ENCODE results near the gene GCSH.

GRCh38 chr16:81070979-81071378 lies 25.2 kb downstream of the GCSH start:
- TF ChIP-seq, protein P1, sequence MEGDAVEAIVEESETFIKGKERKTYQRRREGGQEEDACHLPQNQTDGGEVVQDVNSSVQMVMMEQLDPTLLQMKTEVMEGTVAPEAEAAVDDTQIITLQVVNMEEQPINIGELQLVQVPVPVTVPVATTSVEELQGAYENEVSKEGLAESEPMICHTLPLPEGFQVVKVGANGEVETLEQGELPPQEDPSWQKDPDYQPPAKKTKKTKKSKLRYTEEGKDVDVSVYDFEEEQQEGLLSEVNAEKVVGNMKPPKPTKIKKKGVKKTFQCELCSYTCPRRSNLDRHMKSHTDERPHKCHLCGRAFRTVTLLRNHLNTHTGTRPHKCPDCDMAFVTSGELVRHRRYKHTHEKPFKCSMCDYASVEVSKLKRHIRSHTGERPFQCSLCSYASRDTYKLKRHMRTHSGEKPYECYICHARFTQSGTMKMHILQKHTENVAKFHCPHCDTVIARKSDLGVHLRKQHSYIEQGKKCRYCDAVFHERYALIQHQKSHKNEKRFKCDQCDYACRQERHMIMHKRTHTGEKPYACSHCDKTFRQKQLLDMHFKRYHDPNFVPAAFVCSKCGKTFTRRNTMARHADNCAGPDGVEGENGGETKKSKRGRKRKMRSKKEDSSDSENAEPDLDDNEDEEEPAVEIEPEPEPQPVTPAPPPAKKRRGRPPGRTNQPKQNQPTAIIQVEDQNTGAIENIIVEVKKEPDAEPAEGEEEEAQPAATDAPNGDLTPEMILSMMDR (conservative IDR thresholded peaks at IDR 0.05): no peak
- no peak for TF ChIP-seq EZH2 (IDR thresholded peaks at IDR 0.05; ENCODE audit: low read depth)
